Measurements from ENCODE around the gene CUL9. TPM values are rescaled to one million over a fixed set of nuclear protein-coding genes. Genes with fewer than 3 reads are reported as not detected.

Gene CUL9
- total RNA-seq, 2 donors from 2014 or later = 22.9 to 87.0 TPM

DNA sequence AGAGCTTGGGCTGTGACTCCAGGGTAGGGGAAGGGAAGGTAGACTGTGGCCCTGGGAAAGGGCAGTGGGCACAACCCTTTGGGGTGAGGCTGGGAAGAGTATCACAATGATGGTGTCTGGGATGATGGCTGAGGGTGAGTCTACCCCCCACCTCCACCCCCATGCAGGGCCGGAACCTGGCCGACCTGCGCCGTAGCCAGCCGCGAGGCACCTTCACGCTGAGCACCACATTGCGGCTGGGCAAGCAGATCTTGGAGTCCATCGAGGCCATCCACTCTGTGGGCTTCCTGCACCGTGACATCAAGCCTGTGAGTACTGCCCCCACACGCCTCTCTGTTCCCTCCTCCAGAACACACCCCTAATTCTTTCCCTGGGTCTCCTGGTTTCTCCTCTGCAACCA is 71.4 kb downstream of the CUL9 start:
- TF ChIP-seq POLR2A (IDR thresholded peaks at IDR 0.05) (no peak), POLR2AphosphoS5 (IDR thresholded peaks at IDR 0.05) (no peak)
- TF ChIP-seq, protein P1, sequence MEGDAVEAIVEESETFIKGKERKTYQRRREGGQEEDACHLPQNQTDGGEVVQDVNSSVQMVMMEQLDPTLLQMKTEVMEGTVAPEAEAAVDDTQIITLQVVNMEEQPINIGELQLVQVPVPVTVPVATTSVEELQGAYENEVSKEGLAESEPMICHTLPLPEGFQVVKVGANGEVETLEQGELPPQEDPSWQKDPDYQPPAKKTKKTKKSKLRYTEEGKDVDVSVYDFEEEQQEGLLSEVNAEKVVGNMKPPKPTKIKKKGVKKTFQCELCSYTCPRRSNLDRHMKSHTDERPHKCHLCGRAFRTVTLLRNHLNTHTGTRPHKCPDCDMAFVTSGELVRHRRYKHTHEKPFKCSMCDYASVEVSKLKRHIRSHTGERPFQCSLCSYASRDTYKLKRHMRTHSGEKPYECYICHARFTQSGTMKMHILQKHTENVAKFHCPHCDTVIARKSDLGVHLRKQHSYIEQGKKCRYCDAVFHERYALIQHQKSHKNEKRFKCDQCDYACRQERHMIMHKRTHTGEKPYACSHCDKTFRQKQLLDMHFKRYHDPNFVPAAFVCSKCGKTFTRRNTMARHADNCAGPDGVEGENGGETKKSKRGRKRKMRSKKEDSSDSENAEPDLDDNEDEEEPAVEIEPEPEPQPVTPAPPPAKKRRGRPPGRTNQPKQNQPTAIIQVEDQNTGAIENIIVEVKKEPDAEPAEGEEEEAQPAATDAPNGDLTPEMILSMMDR (IDR thresholded peaks at IDR 0.05) = no peak
- Histone ChIP-seq H3K36me3 (no peaks in the 10 kb centered on the region), H3K9me3 (no peaks in the 10 kb centered on the region), H3K27ac (no peak overlapping the region), H3K27me3 (replicated peaks; ENCODE audit: insufficient read depth) (no peaks in the 10 kb centered on the region), H3K4me1 (replicated peaks) (no peaks in the 10 kb centered on the region), H3K4me3 (no peak overlapping the region)
- intact Hi-C loops (cut with DNase I) = no loop called here
- DNase-seq (ENCODE audit: low spot score) = no peak
- 90% methylated on average over 11 of the region's 11 CpGs for WGBS

DNA sequence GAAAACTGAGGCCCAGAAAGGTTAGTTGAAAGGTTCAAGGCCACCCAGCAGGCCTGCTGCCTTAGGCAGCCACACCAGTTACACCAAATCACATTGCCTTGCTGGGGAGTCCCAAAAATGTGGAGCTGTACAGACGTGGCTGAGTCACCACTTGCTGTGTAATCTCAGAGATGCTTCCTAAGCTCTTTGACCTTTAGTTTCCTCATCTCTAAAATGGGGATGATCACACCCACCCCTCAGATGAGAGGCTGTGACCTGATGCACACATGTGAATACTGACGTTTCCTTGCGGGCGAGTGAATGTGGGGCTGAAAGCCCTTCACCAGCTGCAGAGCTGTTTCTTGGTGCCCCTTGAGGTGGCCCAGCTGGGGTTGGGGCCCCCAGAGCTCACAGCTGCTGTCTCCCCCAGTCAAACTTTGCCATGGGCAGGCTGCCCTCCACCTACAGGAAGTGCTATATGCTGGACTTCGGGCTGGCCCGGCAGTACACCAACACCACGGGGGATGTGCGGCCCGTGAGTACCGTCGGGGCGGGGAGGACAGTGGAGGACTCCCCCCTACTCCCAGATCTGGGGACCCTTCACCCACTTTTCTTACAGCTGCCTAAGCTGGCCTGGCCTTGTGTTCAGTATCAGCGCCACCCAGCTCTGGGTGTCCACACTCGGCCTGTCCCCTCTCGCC is 72.3 kb downstream of the CUL9 start:
- Histone ChIP-seq H3K4me1 (replicated peaks) (no peaks in the 10 kb centered on the region), H3K27me3 (replicated peaks; ENCODE audit: insufficient read depth) (no peaks in the 10 kb centered on the region), H3K36me3 (no peaks in the 10 kb centered on the region), H3K9me3 (no peaks in the 10 kb centered on the region), H3K27ac (no peak overlapping the region), H3K4me3 (no peak overlapping the region)
- no peak for DNase-seq (ENCODE audit: low spot score)
- intact Hi-C loops (cut with DNase I) = no loop called here
- WGBS = 92% methylated on average over 15 of the region's 15 CpGs
- TF ChIP-seq, protein P1 (IDR thresholded peaks at IDR 0.05) = no peak

DNA sequence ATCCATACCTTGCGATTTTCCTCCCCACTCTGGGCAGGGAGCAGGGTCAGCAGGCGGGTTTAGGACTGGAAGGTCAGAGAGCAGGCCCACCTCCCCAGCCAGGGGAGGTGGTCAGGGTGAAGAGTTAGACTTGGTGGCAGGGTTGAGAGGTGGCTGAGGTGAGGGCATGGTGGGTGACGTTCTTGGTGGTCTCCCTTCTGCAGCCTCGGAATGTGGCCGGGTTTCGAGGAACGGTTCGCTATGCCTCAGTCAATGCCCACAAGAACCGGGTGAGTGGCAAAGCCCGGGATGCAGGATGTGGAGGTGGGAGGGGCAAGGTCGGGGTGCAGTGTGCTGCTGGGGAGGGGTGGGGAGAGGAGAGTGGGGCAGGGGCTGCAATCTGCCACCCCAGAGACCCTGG is 72.8 kb downstream of the CUL9 start:
- Histone ChIP-seq H3K36me3 (no peaks in the 10 kb centered on the region), H3K4me3 (no peak overlapping the region), H3K27ac (no peak overlapping the region), H3K9me3 (no peaks in the 10 kb centered on the region), H3K27me3 (replicated peaks; ENCODE audit: insufficient read depth) (no peaks in the 10 kb centered on the region), H3K4me1 (replicated peaks) (no peaks in the 10 kb centered on the region)
- WGBS = 80% methylated on average over 11 of the region's 11 CpGs
- TF ChIP-seq POLR2AphosphoS5 (IDR thresholded peaks at IDR 0.05) = no peak
- no peak for TF ChIP-seq POLR2A (IDR thresholded peaks at IDR 0.05)
- TF ChIP-seq, protein P1 (IDR thresholded peaks at IDR 0.05) = no peak
- intact Hi-C loops (cut with DNase I) = no loop called here
- no peak for DNase-seq (ENCODE audit: low spot score)

DNA sequence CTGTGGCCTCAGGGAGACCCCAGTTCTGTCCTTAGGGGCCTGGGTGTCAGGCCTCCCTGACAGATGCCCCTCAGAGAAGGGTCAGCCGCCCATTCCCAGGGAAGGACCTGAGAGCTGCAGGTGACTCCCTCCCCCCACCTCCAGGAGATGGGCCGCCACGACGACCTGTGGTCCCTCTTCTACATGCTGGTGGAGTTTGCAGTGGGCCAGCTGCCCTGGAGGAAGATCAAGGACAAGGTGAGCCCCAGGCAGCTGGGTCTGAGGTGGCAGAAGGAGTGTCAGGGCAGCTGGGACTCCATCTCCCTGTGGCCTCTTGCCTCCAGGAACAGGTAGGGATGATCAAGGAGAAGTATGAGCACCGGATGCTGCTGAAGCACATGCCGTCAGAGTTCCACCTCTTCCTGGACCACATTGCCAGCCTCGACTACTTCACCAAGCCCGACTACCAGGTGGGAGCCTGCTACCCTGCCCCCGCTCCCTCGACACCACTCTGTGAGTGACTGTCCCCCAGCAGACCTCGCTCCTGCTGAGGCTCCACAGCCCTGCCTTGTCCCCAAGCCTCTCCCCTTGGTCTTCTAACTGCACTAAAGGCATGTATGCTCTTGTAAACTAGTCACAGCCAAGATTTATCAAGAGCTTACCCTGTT is 73.5 kb downstream of the CUL9 start:
- TF ChIP-seq, protein P1 (IDR thresholded peaks at IDR 0.05) = no peak
- TF ChIP-seq POLR2A (IDR thresholded peaks at IDR 0.05) = no peak
- no peak for TF ChIP-seq POLR2AphosphoS5 (IDR thresholded peaks at IDR 0.05)
- 71% methylated on average over 11 of the region's 11 CpGs for WGBS
- Histone ChIP-seq H3K36me3 (no peaks in the 10 kb centered on the region), H3K27me3 (replicated peaks; ENCODE audit: insufficient read depth) (no peaks in the 10 kb centered on the region), H3K4me3 (no peak overlapping the region), H3K4me1 (replicated peaks) (no peaks in the 10 kb centered on the region), H3K27ac (no peak overlapping the region), H3K9me3 (no peaks in the 10 kb centered on the region)
- no peak for DNase-seq (ENCODE audit: low spot score)
- intact Hi-C loops (cut with DNase I) = no loop called here

Measured in prostate gland (tissue), 2 donors.